OCI-LY3 (cell line): ENCODE results near the gene STK4.

Experiments used
- H2AFZ ChIP-seq: fragments of 200-600, 300-600 bp; shearing (Covaris generic); 2 replicates; pipeline ENCODE4 v1.6.0; 2014; ENCODE audit warnings: antibody characterized with exemption, low read depth, low read length
- H3K27ac ChIP-seq: fragments of 200-600, 300-600 bp; sonication (generic); 2 replicates; pipeline ENCODE4 v1.5.1; 2014; ENCODE audit warnings: mild to moderate bottlenecking, low read length, moderate library complexity, mixed read lengths
- H3K27me3 ChIP-seq: fragments of 200-600, 300-600 bp; sonication (generic); 2 replicates; pipeline ENCODE4 v1.6.1; 2014; ENCODE audit warnings: low read depth, low read length, mixed read lengths
- H3K36me3 ChIP-seq: fragments of 200-600, 300-600 bp; sonication (generic); replicated peaks from 2 replicates; pipeline ENCODE3; 2014; ENCODE audit warnings: low read depth, low read length, mixed read lengths
- H3K4me1 ChIP-seq: fragments of 300-600, 200-600 bp; sonication (generic); 2 replicates; pipeline ENCODE4 v1.6.1; 2014; ENCODE audit warnings: low read length, mixed read lengths
- H3K4me2 ChIP-seq: fragments of 200-600, 300-600 bp; sonication (generic); 2 replicates; pipeline ENCODE4 v1.6.1; 2014; ENCODE audit warnings: low read length, mixed read lengths
- H3K4me3 ChIP-seq: fragments of 300-600, 200-600 bp; sonication (generic); 2 replicates; pipeline ENCODE4 v1.5.1; 2014; ENCODE audit warnings: antibody characterized with exemption, mild to moderate bottlenecking, low read length, moderate library complexity
- H3K79me2 ChIP-seq: fragments of 300-600, 200-600 bp; shearing (Covaris generic); 2 replicates; pipeline ENCODE4 v1.6.1; 2014; ENCODE audit warnings: mild to moderate bottlenecking, low read length, mixed read lengths
- H3K9ac ChIP-seq: fragments of 300-600, 200-600 bp; shearing (Covaris generic); 2 replicates; pipeline ENCODE4 v1.6.0; 2014; ENCODE audit warnings: mild to moderate bottlenecking, low read length, moderate library complexity
- H3K9me3 ChIP-seq: fragments of 200-600, 300-600 bp; shearing (Covaris generic); 2 replicates; pipeline ENCODE4 v1.6.1; 2014; ENCODE audit warnings: low read length, mixed read lengths; ENCODE audit not compliant: insufficient read depth
- H4K20me1 ChIP-seq: fragments of 200-600, 300-600 bp; sonication (generic); 2 replicates; pipeline ENCODE4 v1.6.1; 2016; ENCODE audit warnings: low read length, mixed read lengths; ENCODE audit not compliant: insufficient read depth
- CTCF ChIP-seq: fragments of 200-600, 300-600 bp; sonication (generic); IDR thresholded peaks from 2 replicates; pipeline ENCODE4 v1.5.1; 2014; ENCODE audit warnings: antibody characterized with exemption, low read length, low read depth
- EZH2phosphoT487 ChIP-seq: fragments of 200-600 bp; shearing (Covaris generic); IDR thresholded peaks from 2 replicates; pipeline ENCODE4 v1.6.1; 2018; ENCODE audit warnings: antibody characterized with exemption, mixed run types, low read depth

The STK4 gene

GRCh38 chr20:45069261-45069660 is 102.9 kb downstream of the STK4 start:
- Histone ChIP-seq H3K9me3 (no peaks in the 10 kb centered on the region), H3K27ac (no peak overlapping the region), H3K36me3 (peaks cover 88% of the 10 kb centered on the region)

GRCh38 chr20:45070932-45071632 is 104.8 kb downstream of the STK4 start:
- peaks cover 99% of the 10 kb centered on the region for H3K79me2 ChIP-seq
- no peaks in the 10 kb centered on the region for H3K4me1 ChIP-seq
- no peak overlapping the region for H3K4me2 ChIP-seq
- H2AFZ ChIP-seq: no peak overlapping the region
- H3K27me3 ChIP-seq: no peaks in the 10 kb centered on the region
- H3K27ac ChIP-seq: no peak overlapping the region
- H4K20me1 ChIP-seq: peaks cover 95% of the 10 kb centered on the region
- peaks cover 93% of the 10 kb centered on the region for H3K36me3 ChIP-seq
- no peak overlapping the region for H3K4me3 ChIP-seq
- TF ChIP-seq EZH2phosphoT487 (no peak), CTCF (no peak)
- no peaks in the 10 kb centered on the region for H3K9me3 ChIP-seq
- no peak overlapping the region for H3K9ac ChIP-seq

More at GRCh38 chr20:45069261-45069660, 102.9 kb downstream of the STK4 start:
- H3K4me2 ChIP-seq: no peak overlapping the region
- no peaks in the 10 kb centered on the region for H3K27me3 ChIP-seq
- peaks cover 100% of the 10 kb centered on the region for H3K79me2 ChIP-seq
- TF ChIP-seq EZH2phosphoT487: no peak
- TF ChIP-seq CTCF: no peak
- H3K4me1 ChIP-seq: no peaks in the 10 kb centered on the region
- H3K4me3 ChIP-seq: no peak overlapping the region
- no peak overlapping the region for H2AFZ ChIP-seq
- peaks cover 97% of the 10 kb centered on the region for H4K20me1 ChIP-seq
- H3K9ac ChIP-seq: no peak overlapping the region

- no peaks in the 10 kb centered on the region for H3K27me3 ChIP-seq
- no peak for TF ChIP-seq CTCF
- H3K9me3 ChIP-seq: no peaks in the 10 kb centered on the region
- H3K4me2 ChIP-seq: no peak overlapping the region
- no peak overlapping the region for H2AFZ ChIP-seq
- H3K4me3 ChIP-seq: no peak overlapping the region
- H3K79me2 ChIP-seq: peaks cover 99% of the 10 kb centered on the region
- peaks cover 95% of the 10 kb centered on the region for H4K20me1 ChIP-seq
- no peak overlapping the region for H3K9ac ChIP-seq
- H3K4me1 ChIP-seq: no peaks in the 10 kb centered on the region
- no peak overlapping the region for H3K27ac ChIP-seq
- peaks cover 93% of the 10 kb centered on the region for H3K36me3 ChIP-seq
These were observed 105.8 kb downstream of the STK4 start for GRCh38 chr20:45072066-45072465.

- H3K9ac ChIP-seq: no peak overlapping the region
- no peak overlapping the region for H3K4me2 ChIP-seq
- no peaks in the 10 kb centered on the region for H3K9me3 ChIP-seq
- H3K27ac ChIP-seq: no peak overlapping the region
- H3K27me3 ChIP-seq: no peaks in the 10 kb centered on the region
- H2AFZ ChIP-seq: no peak overlapping the region
- peaks cover 89% of the 10 kb centered on the region for H3K36me3 ChIP-seq
- H3K4me1 ChIP-seq: no peaks in the 10 kb centered on the region
- TF ChIP-seq CTCF (no peak), EZH2phosphoT487 (no peak)
- H4K20me1 ChIP-seq: peaks cover 85% of the 10 kb centered on the region
- H3K79me2 ChIP-seq: peaks cover 96% of the 10 kb centered on the region
- H3K4me3 ChIP-seq: no peak overlapping the region
These were observed 106.9 kb downstream of the STK4 start for GRCh38 chr20:45073221-45073620.
